GM18511 (cell line): ENCODE measurements around the gene KCNK13.
"Not testable (repeated sequence)": the region's sequence is repeated elsewhere in the genome, so short reads cannot be mapped to it uniquely, and the experiment has no call there.

ENCODE experiments used
- ATAC-seq: cut with Tn5 transposase; IDR thresholded peaks from one replicate; pipeline ENCODE4 v1.9.1; 2021; ENCODE audit warnings: mild to moderate bottlenecking, moderate library complexity; ENCODE audit not compliant: unreplicated experiment

Gene KCNK13

GRCh38 chr14:90060312-90060964 is 1.4 kb upstream of the KCNK13 start:
- ATAC-seq: peak; percentile 63

- ATAC-seq: peak; percentile 37
Observed at GRCh38 chr14:90060965-90061684, 669 bp upstream of the KCNK13 start.

DNA sequence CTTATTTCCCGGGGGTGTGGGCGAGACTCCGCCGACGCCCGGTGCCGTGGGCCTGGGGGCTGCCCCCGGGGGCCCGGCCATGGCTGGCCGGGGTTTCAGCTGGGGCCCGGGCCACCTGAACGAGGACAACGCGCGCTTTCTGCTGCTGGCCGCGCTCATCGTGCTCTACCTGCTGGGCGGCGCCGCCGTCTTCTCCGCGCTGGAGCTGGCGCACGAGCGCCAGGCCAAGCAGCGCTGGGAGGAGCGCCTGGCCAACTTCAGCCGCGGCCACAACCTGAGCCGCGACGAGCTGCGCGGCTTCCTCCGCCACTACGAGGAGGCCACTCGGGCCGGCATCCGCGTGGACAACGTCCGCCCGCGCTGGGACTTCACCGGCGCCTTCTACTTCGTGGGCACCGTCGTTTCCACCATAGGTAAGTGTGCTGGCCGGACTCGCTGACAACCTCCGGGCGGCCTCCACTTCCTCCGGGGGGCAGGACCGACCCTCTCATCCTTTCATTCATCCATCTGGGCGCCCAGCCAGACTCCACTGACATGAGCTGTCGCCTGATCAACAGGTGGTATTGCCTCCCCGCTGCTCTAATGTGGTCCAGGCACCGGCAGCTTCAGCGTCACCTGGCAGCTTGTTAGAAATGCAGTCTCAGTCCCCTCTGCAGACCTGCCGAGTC is 467 bp downstream of the KCNK13 start:
- no peak for ATAC-seq

- ATAC-seq: no peak
Observed at GRCh38 chr14:90062822-90063539, 1.2 kb downstream of the KCNK13 start.

DNA sequence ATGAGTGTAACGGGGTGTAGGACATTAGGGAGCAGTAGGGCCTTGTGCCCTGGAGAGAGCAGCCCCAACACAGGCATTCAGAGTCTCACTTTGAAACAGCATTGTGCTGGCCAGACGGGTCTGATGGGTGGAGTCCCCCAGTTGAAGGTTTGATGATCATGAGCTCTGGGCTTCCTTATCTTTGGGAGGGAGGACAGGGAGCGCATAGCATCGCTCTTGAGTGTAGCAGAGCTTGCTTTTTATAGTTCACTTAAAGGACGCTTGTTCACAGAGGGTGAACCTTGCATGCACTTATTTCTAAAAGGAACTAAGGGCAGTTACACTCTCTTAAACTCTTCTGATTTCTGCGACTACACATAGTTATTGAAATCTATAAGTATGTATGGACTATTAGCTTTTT is 10.6 kb downstream of the KCNK13 start:
- no peak for ATAC-seq

GRCh38 chr14:90079576-90079975 is 17.8 kb downstream of the KCNK13 start:
- ATAC-seq: no peak

DNA sequence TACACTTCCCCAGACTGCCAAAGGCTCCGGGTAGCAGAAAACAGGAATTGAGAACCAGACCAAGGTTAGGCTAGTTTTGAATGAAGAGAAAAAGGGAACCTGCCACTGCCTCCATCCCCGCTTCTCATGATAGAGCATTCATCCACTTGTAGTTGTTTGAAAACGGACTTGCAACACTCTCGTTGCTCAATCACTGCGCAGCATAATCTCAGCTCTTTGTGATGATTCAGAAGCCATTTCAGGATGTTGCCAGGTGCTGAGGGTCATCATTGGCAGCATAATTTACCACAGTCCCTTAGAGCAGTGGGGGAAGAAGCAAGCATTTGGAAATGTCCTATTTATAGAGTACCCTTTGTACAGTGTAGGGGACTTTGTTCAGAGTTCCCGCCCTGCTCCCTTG is 25.6 kb downstream of the KCNK13 start:
- no peak for ATAC-seq

GRCh38 chr14:90088176-90088575 is 26.4 kb downstream of the KCNK13 start:
- ATAC-seq: no peak

- ATAC-seq: not testable (repeated sequence)
Observed at GRCh38 chr14:90089486-90089885, 27.7 kb downstream of the KCNK13 start.

GRCh38 chr14:90091393-90091792 is 29.6 kb downstream of the KCNK13 start:
- no peak for ATAC-seq

DNA sequence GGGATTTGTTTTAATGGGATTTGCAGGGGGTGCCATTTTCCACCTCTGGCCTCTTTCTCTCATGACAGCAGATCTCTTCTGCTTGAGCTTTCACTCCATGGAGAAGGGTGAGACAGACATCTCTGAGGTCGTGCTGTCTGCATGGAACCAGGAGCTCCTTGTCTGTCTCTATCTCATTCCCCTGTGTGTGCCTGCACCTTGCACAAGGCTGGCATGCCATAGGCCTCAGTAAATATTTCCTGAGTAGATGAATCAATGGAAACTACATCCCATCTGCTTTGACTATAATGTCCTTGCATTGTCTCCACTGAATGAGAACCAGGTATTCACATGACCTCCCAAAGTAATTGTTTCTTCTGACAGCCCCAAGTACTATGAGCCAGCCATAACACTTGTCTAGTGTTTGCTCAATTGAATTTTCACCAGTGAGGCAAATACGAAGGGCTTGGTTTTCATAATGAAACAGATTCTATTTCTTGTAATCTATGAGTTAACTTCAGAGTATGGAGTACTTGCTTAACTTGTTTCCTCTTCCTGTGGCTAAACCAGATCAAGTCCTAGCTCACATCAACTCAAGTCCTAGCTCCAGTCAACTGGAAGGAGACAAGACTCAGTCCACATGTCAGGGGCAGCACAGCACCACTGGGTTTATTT is 32.3 kb downstream of the KCNK13 start:
- no peak for ATAC-seq

GRCh38 chr14:90095096-90095495 is 33.3 kb downstream of the KCNK13 start:
- ATAC-seq: no peak

DNA sequence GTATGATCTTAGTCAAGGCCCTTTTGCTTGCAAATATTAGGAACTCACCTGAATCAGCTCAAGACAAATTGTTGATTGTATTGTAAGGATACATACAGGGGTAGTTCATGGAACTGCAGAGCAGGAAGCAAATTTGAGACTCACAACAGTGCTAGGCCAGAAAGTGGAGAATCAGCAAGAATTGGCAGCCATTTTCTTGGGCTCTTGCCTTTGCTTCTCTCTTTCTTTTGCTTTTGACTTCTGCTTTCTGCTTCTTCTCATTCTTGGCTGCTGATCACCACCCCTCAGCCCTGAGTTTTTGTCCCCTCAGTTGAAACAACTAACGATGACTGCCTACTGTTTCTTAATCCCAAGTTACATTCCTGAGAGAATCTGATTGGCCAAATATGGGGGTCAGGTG is 34.8 kb downstream of the KCNK13 start:
- ATAC-seq: no peak

- no peak for ATAC-seq
Observed at GRCh38 chr14:90103808-90104207, 42.0 kb downstream of the KCNK13 start.

GRCh38 chr14:90105756-90106155 is 44.0 kb downstream of the KCNK13 start:
- ATAC-seq: no peak

- ATAC-seq: no peak
Observed at GRCh38 chr14:90107789-90108188, 46.0 kb downstream of the KCNK13 start.

DNA sequence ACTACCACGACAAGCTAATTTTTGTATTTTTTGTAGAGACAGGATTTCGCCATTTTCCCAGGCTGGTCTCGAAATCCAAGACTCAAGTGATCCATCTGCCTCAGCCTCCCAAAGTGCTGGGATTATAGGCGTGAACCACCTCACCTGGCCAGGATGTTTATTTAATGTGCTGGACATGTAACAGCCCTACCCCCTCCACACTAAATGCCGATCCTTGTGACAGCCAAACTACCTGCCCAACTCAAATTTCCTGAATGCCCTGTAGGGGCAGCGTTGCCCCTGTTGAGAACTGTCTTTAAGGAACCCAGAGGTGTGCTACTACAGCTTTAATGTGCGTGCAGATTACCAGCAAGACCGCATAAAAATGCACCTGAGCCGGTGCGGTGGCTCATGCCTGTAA is 48.1 kb downstream of the KCNK13 start:
- ATAC-seq: no peak

- ATAC-seq: no peak
Observed at GRCh38 chr14:90111895-90112534, 50.2 kb downstream of the KCNK13 start.

GRCh38 chr14:90114554-90114953 is 52.8 kb downstream of the KCNK13 start:
- no peak for ATAC-seq

GRCh38 chr14:90115780-90116179 is 54.0 kb downstream of the KCNK13 start:
- ATAC-seq: no peak
